Measurements from ENCODE around the gene HRH3.

The HRH3 gene

DNA sequence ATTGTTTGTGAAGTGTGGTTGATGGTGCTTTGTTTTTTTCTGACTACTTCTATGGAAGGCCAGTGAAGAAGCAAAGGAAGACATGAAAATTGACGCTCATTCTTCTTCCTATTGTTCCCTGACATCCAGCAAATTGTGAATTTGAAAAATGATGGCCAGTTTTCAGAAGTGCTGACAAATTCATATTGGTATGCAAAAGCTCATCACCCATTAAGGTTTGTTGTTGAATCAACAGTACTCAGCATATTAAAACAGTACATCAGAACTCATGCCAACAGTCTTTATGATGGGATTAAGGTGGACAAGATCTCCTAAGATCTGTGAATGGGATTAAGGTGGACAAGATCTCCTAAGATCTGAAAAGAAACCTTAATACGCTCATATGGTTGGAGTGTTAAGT, 38.3 kb downstream of the HRH3 start:
- in situ Hi-C loops (cut with MboI; ENCODE audit: low sequenced_read_pairs): no loop called here

DNA sequence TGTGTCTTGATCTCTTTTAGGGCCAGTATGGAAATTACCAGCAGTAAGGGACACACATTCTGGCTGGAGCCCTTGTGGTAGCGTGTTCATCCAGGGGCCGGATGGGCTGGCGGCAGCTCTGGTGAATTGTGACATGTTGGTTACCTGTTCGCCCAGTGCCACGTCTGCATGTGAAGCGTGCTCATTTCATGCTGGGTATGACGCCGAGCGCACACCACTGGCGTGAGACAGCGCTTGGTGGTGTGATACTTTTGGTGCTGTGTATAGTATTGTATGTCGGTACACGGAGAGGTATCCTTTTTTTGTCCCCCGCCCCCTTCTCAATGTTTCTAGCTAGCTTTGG, 40.9 kb downstream of the HRH3 start:
- in situ Hi-C loops (cut with MboI; ENCODE audit: low sequenced_read_pairs): no loop called here

DNA sequence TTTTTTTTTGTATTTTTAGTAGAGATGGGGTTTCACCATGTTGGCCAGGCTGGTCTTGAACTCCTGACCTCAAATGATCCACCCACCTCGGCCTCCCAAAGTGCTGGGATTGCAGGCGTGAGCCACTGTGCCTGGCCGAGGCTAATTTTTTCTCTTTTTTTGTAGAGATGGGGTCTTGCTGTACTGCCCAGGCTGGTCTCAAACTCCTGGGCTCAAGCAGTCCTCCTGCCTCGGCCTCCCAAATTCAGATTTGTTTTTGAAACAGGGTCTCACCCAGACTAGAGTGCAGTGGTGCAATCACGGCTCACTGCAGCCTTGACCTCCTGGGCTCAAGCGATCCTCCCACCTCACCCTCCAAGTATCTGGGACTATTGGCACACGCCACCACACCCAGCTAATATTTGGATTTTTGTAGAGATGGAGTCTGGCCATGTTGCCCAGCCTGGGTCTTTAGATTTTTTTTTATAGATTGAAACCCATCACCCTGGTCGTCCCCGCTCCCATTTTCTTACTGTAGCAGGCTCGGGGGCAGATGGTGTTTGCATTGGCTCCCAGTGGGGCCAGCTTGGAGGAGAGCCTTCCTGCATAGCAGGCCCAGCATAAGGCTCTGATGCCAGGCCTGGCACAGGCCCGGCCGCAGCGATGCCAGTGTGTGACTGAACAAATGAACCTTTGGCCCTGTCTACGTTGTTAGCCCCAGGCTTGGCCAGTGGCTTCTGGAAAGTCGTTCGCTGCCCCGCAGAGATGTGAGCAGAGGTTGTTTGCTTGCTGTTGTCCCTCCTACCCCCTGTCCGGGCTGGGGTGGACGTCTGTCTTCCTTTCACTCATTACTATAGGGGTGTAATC, 41.5 kb downstream of the HRH3 start:
- in situ Hi-C loops (cut with MboI; ENCODE audit: low sequenced_read_pairs): no loop called here

DNA sequence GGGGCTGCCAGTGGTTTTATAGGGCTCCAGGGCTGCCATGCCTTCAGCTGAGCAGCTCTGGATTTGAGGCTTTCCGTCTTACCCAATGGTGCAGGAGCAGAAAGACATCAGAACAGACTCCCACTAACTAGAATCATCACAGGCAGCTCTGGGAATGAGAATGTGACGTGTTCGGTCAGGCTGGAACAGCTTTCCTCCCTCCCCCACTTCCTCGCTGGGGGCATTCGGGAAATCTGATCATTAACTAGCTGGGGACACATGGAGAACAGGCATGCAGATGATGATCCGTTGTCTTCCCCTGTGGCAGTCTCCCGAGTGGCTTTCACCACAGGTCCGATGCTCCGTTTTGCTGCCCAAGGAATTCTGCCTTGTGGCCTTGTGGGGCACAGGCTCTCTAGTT, 42.8 kb downstream of the HRH3 start:
- in situ Hi-C loops (cut with MboI; ENCODE audit: low sequenced_read_pairs): no loop called here

DNA sequence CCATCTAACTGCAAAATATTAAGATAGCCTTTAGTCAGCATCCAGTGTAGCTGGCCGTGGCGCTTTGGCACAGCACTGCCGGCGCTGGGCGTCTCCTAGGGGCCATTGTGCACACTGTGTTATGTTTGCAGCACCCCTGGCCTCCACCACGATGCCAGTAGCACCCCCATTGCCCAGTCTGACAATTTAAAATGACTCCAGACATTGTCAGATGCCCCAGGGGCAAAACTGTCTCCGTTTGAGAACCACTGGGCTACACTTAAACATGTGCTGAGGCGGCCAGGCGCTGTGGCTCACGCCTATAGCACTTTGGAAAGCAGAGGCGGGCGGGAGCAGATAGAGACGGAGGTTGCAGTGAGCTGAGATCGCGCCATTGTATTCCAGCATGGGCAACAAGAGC, 43.2 kb downstream of the HRH3 start:
- in situ Hi-C loops (cut with MboI; ENCODE audit: low sequenced_read_pairs): no loop called here

DNA sequence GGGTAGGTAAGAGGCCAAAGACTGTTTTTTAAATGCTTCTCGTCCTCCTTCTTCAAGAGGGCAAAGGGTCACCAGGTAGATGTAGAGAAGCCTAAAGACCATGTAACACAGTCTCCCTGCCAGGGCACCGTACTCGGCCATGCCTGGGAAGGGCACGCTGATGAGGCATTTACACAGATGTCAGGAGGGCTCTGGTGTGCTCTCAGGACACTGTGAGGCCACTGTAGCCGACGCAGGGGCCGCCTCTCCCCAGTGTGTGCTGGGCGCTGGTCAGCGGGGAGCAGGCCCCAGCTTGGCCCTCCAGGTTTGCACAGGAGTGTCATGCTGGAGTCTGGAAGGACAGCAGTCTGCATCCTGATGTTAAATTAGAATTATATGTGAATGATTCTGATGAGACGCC, 44.4 kb downstream of the HRH3 start:
- in situ Hi-C loops (cut with MboI; ENCODE audit: low sequenced_read_pairs): no loop called here

DNA sequence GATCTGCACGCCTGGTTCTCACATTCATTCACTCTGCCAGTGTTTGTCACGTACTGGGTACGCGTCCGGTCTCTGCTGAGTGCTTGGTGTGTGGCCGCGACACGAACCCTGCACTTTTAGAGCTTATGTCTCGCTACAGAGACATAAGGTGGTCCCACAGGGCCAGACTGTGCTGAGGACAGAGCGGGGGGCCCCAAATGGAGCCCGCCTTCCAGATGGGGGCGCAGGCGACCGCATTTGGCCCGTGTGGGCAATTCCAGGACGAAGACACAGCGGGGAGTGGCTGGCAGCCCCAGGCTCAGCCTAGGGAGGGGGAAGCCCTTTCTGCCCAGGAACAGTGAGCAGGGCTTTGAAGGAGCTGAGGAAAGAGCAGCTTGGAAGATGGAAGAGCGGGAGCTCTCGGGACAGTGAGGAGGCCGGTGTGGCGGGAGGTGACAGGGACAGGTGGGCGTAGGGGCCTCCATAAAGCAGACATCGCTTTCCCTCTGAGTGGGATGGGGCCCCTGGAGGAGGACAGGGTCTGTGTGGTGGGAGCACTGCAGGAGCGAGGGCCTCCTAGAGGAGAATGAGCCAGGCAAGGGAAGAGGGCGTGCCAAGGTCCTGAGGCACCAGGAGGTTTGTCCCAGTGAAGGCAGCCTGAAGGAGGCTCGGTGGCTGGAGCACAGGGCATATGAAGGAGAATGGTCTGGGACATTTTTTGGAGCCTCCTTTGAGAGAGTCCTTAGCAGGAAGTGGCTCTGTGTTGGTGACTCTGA, 45.0 kb downstream of the HRH3 start:
- in situ Hi-C loops (cut with MboI; ENCODE audit: low sequenced_read_pairs): no loop called here

DNA sequence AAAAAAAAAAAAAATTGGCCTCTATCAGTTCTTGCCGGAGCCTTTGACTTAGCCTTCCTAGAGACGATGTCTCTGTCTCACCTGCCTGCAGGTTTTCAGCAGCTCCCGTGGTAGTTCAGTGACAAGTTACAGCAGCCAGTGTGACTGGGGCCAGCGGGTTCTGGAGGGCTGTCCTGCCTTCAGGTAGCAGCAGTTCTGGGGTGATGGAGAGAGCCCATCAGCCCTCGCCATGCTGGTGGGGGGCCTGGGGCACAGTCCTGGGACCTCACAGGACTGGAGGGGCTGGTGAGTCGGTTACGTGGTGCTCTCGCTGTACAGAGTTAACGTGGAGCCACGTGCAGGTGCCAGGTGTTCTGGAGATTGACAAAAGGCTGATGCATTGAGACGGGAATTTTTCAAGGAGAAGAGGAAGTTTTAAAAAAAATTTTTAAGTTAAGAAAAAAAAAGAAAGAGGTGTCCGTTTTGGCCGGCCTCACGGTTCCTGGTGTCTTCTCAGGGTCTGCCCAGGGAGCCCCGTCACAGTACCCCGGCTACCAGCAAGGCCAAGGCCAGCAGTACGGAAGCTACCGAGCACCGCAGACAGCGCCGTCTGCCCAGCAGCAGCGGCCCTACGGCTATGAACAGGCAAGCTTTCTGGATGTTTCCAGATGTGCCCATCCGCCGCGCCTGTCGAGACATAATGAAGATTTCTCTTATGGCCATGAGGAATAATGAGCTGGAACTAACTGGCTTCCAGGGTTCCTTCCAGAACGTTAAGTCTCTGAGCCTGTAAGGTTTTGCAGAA, 45.9 kb downstream of the HRH3 start:
- in situ Hi-C loops (cut with MboI; ENCODE audit: low sequenced_read_pairs): no loop called here

DNA sequence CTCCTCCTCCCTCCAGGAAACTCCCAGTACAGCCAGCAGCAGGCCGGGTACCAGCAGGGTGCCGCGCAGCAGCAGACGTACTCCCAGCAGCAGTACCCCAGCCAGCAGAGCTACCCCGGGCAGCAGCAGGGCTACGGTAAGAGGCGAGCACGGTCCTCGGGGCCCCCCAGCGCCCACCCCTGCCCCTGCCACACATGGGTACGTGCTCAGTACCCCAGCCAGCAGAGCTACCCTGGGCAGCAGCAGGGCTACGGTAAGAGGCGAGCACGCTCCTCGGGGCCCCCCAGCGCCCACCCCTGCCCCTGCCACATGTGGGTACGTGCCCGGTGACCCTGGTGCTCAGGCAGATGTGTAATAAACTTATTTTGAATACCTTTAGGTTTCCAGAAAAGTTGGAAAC, 47.4 kb downstream of the HRH3 start:
- in situ Hi-C loops (cut with MboI; ENCODE audit: low sequenced_read_pairs): no loop called here

DNA sequence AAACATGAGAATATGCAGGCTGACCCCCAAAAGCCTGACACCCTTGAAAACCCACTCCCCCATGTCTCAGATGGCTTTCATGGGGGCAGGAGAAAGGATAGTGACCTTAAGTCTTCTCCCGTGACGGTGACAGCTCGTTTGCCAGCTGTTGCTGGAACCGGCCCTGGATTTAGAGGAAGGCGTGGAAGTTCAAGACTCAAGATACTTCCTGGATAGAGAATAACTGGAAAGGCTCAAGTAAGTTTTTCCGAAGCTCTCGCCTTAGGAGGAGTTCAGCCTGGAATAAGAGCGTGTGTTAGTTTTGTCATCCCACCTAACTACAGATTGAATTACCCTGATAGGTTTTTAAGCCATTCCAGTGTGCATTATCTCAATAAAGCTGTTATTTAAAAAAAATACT, 48.8 kb downstream of the HRH3 start:
- in situ Hi-C loops (cut with MboI; ENCODE audit: low sequenced_read_pairs): no loop called here

DNA sequence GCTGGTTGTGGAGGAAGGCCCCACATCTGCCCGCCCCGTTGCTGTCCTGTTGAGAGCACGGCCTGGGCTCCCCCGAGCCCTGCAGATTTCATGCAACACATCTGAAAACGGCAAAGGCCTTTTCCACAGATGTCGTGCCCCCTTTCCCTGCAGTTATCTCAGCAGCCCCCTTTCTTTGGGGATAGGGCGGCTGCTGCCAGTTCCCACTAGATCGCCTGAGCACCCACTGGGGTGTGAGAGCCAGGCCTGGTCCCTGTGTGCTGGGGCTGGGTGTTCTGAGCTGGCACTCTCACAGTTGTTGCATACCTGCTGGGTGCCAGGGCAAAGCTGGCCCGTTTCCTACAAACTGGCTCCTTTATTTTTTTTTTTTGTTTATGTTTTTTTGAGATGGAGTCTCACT, 49.5 kb downstream of the HRH3 start:
- in situ Hi-C loops (cut with MboI; ENCODE audit: low sequenced_read_pairs): no loop called here

DNA sequence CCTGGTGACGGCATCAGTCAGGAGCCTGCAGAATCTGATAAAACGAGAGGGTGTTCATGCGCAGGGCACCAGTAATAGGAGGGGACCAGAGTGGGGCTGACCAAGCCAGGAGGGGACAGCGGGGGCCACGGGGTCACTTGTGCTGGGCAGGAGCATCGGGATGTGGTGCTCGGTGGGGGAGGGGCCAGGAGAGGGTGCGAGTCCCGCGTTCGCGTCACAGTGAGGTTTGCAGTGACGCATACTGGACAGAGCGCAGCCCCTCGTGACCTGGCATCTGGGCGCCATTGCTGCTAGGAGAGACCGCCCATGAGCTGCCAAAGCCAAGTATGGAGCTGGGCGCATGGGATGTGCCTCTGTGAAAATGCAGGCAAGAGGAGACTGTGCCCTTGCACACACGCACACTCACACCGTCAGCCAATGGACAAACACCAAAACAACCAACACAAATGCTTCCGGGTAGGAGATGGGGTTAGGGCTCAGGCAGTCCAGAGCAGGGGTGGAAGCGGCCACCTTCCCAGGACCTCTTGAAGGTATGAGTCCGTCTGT, 51.1 kb downstream of the HRH3 start:
- in situ Hi-C loops (cut with MboI; ENCODE audit: low sequenced_read_pairs): no loop called here

DNA sequence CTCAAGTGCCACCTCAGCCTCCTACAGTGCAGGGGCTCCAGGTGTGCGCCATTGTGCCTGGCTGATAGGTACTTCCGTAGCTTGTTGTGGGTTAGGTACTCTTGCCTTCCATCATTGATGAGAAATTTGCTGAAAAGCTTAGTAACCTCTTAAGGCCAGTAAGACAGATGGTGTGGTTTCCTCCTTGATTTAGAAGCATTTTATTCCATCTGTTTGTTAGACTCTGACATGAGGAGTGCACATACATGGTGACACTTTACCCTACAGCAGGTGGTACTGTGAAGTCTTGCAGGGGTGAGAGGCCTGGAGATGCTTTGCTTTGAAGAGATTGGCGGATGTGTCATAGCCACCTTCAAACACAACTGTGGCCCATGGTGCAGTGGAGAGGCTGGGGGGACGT, 52.0 kb downstream of the HRH3 start:
- in situ Hi-C loops (cut with MboI; ENCODE audit: low sequenced_read_pairs): no loop called here

DNA sequence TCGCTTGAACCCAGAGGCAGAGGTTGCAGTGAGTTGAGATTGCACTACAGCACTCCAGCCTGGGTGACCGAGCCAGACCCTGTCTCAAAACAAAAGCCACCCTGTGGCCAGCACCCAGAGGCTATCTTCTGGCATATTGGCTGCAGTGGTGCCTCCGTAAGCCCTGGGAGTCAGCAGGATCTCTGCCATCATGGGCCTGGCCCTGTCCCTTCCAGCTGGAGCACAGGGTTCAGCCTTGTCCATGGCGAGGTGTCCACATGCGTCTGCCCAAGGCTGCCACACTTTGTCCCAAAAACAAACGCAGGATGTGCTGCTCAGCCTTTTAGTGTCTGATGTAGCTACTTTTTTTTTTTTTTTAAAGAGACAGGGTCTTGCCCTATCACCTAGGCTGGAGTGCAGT, 52.6 kb downstream of the HRH3 start:
- in situ Hi-C loops (cut with MboI; ENCODE audit: low sequenced_read_pairs): no loop called here

DNA sequence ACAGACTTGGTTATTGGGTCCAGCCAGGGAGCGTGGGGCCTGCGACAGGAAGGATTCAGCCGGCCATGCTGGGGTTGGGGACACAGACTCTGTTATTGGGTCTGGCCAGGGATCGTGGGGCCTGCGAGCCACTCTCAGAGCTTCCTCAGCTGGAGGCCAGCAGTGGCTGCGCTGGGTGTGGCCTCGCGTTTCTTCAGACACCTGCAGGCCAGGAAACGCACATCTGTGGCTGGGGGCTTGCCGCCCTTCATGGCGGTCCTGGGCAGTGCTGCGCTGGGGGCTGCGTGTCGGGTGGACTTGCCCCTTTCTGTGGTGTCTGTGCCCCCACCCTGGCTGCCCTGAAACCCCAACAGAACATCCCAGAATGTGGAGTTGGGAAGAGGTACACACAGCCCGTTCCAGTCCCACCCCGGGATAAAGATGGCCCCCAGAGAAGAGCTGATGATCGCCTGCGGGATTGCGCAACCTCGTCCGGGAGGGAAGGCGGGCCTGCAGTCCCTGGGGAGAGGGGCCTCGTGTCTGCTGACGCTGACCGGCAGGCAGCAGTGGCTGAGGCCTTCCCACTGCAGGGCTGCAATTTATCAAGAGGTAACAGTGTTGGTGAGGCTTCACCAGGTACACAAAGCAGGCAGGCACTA, 54.2 kb downstream of the HRH3 start:
- in situ Hi-C loops (cut with MboI; ENCODE audit: low sequenced_read_pairs): no loop called here

All from HL-60/S4 treated with retinoic acid at 250 ng/mL for 4 days and 3 days (cell line).